HG03139 (cell line): ENCODE data around the gene SETD1A.

Experiments used
- ATAC-seq: cut with Tn5 transposase; IDR thresholded peaks from one replicate; pipeline ENCODE4 v1.9.1; 2021; ENCODE audit not compliant: unreplicated experiment

The SETD1A gene

DNA sequence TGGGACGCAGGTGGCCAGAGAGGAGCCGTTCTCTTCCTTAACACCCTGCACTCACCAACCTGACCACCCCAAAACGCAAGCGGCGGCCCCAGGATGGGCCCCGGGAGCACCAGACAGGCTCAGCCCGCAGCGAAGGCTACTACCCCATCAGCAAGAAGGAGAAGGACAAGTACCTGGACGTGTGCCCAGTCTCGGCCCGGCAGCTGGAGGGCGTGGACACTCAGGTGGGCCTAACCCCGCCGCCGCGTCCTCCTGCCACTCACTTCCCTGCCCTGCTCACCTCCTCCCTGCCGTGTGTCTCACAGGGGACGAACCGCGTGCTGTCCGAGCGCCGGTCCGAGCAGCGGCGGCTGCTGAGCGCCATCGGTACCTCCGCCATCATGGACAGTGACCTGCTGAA lies 22.9 kb downstream of the SETD1A start:
- ATAC-seq: no peak

DNA sequence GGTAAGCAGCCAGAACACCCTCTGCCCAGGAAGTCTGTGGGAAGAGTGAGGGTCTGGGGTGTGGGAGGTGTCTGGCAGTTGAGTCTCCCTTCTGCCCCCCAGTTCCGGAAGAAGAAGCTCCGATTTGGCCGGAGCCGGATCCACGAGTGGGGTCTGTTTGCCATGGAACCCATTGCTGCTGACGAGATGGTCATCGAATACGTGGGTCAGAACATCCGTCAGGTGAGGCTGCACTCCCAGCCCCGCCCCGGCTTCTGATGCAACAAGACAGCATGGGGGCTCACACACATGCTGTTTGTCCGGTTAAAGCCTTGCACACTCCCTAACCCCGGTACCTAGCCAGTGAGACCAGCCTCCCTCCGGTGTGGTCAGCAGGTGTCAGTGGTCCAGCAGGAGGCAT lies 23.4 kb downstream of the SETD1A start:
- ATAC-seq: no peak

DNA sequence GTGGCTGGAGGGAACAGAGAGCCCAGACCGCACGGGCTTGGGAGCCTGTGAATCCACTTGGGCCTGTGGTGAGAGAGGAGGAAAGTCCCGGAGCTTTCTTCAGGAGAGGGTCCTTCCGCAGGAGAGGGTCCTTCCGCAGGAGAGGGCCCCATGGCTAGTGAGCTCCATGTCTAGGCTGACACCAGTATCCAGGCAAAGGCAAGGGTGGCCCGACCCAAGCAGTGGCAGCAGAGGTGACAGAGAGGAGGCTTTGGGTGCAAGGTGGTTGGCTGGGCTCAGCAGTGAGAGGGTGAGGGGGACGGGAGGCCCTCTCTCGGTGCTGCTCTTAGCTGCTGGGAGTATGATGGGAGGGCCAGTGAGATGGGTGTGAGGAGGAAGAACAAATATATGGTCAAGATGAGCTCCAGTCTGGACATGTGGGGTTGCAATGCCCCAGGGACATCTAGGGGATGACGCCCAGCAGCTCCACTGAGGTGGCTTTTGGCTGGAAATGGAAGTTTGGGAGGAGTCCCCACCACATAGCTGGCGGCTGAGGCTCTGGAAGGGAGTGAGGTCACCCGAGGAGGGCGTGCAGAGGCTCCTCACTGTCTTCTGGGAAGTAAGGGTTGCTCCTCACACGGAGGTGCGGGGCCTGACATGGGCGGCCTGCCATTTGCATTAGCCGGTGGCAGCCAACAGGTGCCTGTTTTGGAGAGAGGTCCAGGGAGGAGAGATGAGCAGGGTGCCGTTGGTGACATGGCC lies 25.2 kb downstream of the SETD1A start:
- no peak for ATAC-seq

- ATAC-seq: no peak
These were observed 25.8 kb downstream of the SETD1A start for GRCh38 chr16:30983289-30983889.

DNA sequence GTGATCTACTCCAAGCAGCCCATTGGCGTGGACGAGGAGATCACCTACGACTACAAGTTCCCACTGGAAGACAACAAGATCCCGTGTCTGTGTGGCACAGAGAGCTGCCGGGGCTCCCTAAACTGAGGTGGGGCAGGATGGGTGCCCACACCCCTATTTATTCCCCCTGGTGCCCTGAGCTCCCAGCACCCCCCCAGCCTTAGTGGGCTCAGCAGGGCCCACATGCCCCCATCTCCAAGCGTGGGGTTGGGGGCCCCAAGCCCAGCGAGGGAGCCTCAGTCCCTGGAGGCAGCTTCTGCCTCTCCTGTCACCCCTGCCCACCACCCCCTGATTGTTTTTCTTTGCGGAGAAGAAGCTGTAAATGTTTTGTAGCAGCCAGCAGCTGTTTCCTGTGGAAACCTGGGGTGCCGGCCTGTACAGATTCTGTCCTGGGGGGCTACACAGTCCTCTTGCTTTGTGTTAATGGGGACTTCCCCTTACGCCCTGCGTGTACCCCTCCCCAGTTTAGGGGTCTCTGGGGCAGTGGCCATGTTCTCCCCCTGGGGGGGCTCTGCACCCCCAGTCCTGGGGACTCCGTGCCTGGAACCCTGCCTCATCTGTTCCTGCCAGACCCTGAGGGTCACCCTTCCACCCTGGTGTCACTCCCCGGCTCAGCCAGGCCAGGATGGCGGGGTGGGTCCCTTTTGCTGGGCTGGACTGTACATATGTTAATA lies 26.5 kb downstream of the SETD1A start:
- no peak for ATAC-seq

- ATAC-seq: no peak
These were observed 27.3 kb downstream of the SETD1A start, which contains the start of gene HSD3B7 for GRCh38 chr16:30984669-30985400. TSS of gene HSD3B7 (plus strand) at chr16:30985207. CDS start at chr16:30985659, 452 bp downstream.

GRCh38 chr16:30985401-30986128 lies 28.0 kb downstream of the SETD1A start:
- no peak for ATAC-seq

- no peak for ATAC-seq
These were observed 28.8 kb downstream of the SETD1A start for GRCh38 chr16:30986129-30986991.

DNA sequence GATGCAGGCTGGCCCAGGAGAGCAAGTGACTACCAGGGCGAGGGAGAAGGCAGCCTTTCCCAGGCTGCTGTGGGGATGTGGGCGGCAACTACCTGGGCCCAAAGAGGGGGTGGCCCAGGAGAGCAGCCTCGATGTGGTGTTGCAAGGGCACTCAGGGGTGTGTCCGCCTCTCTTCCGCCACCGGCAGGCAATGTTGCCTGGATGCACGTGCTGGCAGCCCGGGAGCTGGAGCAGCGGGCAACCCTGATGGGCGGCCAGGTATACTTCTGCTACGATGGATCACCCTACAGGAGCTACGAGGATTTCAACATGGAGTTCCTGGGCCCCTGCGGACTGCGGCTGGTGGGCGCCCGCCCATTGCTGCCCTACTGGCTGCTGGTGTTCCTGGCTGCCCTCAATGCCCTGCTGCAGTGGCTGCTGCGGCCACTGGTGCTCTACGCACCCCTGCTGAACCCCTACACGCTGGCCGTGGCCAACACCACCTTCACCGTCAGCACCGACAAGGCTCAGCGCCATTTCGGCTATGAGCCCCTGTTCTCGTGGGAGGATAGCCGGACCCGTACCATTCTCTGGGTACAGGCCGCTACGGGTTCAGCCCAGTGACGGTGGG lies 30.1 kb downstream of the SETD1A start:
- no peak for ATAC-seq

DNA sequence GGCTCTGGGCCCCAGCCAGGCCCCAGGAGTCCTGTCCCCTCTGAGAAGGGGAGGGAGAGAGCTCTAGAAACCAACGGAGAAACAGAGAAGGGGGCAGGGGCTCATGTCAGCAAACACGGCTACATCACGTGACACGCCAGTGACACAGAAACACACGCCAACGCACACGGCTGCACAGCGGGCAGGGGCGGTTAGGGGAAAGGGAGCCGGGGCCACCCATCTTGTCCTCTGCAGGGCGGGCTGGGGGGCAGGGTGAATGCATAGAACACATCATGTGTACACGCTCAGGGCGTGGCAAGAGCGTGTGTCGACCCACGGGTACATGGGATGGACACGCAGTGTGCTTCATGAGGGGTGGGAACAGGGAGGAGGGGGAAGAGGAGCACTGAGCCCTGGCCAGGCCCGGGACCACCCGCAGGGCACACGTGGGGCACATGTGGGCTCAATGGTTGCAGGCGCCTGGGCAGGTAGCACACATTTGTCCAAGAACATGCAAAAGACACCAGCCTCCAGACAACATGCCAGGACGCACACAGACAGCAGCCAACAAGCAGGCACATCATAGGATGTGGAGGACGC lies 32.0 kb downstream of the SETD1A start:
- no peak for ATAC-seq

DNA sequence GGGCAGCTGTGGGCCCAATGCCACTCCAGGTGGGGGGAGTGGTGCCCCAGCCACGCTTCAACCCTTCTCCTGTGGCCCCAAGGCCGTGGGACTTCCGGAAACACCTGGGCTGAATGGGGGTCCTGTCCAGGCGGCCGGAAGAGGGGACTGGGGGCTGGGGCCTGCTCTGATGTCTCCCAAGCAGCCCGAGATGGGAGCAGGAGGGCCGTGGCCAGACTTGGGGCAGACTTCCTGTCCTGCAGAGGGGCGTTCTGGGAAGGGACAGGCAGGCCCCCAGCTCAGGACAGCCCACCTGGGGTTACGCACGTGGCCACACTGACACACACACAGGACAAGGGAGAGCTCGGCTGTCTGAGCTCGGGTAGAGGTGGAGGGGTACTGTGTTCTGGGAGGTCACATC lies 32.6 kb downstream of the SETD1A start:
- ATAC-seq: no peak

- ATAC-seq: no peak
These were observed 33.5 kb downstream of the SETD1A start for GRCh38 chr16:30991052-30991451.

DNA sequence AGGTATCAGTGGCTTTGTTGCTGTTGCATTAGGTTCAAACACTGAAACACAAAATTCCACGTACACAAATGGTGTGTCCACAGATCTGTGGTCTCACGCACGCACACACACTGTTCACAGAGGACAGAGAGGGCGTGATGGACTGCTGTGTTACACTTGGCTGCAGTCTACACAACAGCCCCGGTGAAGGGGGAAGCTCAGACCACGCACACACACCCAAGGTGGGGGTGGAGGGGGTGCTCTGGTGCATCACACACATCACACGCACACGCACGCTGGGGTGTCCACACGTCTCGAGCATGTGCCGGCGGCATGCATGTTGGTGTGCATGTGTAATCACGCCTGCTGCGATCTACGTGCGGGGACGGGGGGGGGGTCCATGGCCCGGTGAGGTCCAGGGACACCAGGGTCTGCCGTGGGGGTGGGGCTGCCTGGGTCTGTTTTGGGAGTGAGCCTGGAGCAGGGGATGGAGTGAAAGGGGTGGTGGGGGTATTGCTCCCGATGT lies 34.8 kb downstream of the SETD1A start:
- no peak for ATAC-seq

- ATAC-seq: no peak
These were observed 35.6 kb downstream of the SETD1A start for GRCh38 chr16:30992931-30993816.

GRCh38 chr16:30995927-30996323 lies 38.4 kb downstream of the SETD1A start:
- ATAC-seq: no peak

- ATAC-seq: no peak
These were observed 38.9 kb downstream of the SETD1A start for GRCh38 chr16:30996324-30996984.

- peak; percentile 79 for ATAC-seq
These were observed 39.6 kb downstream of the SETD1A start for GRCh38 chr16:30996985-30997724.
